ENCODE results near the gene PRR33. TPM values are rescaled to one million over a fixed set of nuclear protein-coding genes. Genes with fewer than 3 reads are reported as not detected.

Gene PRR33
- total RNA-seq, 1 donor from 2014 or later, result not detected

DNA sequence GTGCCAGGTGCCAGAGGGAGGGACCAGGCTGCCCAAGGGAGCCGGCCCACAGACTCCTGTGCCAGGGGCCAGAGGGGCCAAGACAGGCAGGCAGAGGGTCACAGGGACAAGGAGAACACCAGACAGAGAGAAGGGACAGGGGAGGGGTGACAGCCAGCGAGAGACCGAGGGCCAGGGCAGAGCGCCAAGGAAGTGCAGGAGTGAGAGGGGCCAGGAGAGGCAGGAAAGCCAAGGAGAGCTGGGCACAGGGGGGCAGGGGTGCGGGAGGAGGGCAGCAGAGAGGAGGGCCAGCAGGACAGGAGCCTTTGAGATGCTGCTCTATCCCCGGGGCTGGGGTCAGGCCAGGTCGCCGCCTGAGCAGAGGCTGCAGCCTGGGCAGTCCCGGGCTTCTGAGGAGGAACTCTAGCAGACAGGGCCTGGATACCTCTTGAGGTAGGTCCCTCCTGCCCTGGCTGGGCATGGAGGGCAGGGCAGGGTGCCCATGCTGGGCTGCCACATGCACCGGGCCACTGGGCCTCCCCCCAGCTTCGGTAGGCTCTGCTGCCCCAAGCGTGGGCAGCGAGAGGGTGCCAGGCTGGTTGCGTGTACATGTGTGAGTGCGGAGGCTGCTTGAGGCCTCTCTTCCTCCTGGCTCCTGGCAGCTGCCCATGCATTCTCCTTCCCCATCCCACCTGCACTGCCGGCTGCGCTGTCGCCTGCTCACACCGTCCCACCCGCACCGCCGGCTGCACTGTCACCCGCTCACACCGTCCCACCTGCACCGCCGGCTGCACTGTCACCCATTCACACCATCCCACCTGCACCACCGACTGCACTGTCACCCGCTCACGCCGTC lies 26.6 kb downstream of the PRR33 start:
- intact Hi-C loops (cut with micrococcal nuclease), result no loop called here

DNA sequence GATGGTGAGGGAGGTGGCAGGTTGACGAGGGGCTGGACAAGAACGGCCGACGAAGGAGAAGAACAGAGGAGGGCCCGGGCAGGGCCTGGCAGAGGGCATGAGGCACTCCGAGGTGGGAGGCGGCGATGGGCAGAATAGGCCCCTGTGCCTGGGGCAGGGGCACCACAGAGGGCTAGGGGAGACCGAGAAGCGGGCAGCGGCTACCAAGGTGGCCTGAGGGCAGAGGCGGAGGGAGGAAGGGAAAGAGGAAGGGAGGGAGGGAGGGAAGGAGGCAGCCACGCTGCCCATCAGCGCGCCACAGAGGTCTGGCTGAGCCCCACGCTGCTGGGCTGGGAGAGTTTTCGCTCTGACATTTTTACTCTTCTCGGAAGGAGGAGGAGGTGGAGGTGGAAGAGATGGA lies 27.5 kb downstream of the PRR33 start:
- intact Hi-C loops (cut with micrococcal nuclease), result no loop called here

- intact Hi-C loops (cut with micrococcal nuclease), result no loop called here
These were observed 28.1 kb downstream of the PRR33 start for GRCh38 chr11:1863352-1864216.

DNA sequence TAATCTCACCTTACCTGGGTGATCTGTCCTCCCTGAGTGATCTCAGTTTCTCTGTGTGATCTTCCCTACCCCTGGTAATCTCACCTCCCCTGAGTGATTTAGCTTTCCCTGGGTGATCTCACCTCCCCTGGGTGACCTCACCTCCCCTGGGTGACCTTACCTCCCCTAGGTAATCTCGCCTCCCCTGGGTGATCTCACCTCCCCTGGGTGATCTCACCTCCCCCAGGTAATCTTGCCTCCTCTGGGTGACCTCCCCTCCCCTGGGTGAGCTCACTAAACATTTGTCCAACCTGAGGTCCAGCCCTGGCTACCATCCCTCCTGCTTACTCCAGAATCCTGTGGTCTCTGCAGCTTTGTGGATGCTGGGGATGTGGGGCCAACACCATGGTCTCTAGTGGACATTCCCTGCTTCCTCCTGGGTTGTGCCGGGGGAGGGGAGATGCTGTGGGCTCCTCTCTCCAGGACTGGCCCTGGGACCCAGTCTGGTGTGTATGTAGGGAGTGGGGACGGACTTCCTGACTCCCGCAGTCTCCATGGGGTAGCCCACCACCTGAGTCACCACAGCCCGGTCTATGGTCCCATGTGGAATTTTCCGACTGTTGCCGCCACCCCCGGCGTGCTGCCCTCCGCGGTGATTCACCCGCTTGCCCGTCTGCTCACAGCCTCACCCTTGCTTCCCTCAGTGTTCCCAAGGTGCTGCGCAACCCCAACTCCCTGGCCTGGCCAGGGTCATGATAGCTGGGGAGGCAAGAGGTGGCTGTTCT lies 28.9 kb downstream of the PRR33 start:
- intact Hi-C loops (cut with micrococcal nuclease), result no loop called here

DNA sequence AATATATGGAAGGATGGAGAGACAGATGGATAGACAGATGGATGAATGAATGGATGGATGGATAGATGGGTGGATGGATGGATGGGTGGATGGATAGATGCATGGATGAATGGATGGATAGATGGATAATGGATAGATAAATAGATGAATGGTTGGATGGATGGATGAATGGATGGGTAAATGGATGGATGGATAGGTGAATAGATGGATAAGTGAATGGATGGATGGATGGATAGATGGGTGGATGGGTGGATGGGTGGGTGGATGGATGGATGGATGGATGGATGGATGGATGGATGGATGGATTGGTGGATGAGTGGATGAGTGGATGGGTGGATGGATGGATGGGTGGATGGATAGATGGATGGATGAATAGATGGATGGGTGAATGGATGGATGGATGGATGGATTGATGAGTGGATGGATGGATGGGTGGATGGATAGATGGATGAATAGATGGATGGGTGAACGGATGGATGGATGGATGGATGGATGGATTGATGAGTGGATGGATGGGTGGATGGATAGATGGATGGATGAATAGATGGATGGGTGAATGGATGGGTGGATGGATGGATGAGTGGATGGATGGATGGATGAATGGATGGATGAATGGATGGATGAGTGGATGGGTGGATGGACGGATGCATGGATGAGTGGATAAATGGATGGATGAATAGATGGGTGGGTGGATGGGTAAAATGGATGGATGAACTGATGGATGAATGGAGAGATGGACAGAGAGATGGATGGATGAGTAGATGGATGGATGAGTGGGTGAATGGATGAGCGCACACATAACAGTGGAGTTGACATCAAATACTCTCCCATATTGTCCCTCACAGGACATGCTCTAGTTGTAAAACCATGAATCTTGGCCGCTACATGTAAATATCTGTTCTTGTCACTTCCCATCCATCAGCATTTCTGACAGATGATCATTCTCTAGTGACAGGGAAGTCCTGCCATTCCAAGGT lies 30.0 kb downstream of the PRR33 start:
- intact Hi-C loops (cut with micrococcal nuclease), result no loop called here

GRCh38 chr11:1860108-1860507 lies 31.6 kb downstream of the PRR33 start:
- intact Hi-C loops (cut with micrococcal nuclease), result no loop called here

GRCh38 chr11:1859004-1859403 lies 32.7 kb downstream of the PRR33 start:
- intact Hi-C loops (cut with micrococcal nuclease), result loop anchor here (10.0 kb wide), 1 partner anchor 546 kb away; the partner anchor contains the start of gene TSSC4

- intact Hi-C loops (cut with micrococcal nuclease), result loop anchor here (10.0 kb wide), 1 partner anchor 546 kb away; the partner anchor contains the start of gene TSSC4
These were observed 33.1 kb downstream of the PRR33 start for GRCh38 chr11:1858576-1858975.

GRCh38 chr11:1858154-1858553 lies 33.5 kb downstream of the PRR33 start:
- intact Hi-C loops (cut with micrococcal nuclease), result loop anchor here (10.0 kb wide), 1 partner anchor 547 kb away; the partner anchor contains the start of gene TSSC4

DNA sequence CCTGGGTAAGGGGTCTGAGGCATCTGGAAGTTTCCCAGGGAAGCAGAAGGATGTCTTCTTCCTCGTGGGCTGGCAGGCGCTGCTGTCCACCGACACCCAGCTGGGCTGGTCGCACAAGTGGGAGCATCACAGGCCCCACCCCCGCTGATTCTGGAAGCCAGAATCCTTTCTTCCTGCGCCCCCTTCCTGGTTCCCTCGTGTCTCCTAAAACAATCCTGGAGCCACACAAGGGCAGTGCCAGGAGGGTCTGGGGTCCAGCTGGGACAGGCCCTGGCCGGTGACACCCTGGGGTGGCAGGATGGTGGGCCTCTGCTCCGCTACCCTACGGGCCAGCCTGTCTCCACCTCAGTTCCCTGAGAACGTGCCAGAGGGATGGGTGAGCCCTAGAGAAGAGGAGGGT lies 34.6 kb downstream of the PRR33 start:
- intact Hi-C loops (cut with micrococcal nuclease), result loop anchor here (10.0 kb wide), 1 partner anchor 548 kb away; the partner anchor contains the start of gene TSSC4

- intact Hi-C loops (cut with micrococcal nuclease), result loop anchor here (10.0 kb wide), 1 partner anchor 548 kb away; the partner anchor contains the start of gene TSSC4
These were observed 35.2 kb downstream of the PRR33 start for GRCh38 chr11:1856306-1857005.

GRCh38 chr11:1855886-1856265 lies 35.8 kb downstream of the PRR33 start:
- intact Hi-C loops (cut with micrococcal nuclease), result loop anchor here (10.0 kb wide), 1 partner anchor 549 kb away; the partner anchor contains the start of gene TSSC4

DNA sequence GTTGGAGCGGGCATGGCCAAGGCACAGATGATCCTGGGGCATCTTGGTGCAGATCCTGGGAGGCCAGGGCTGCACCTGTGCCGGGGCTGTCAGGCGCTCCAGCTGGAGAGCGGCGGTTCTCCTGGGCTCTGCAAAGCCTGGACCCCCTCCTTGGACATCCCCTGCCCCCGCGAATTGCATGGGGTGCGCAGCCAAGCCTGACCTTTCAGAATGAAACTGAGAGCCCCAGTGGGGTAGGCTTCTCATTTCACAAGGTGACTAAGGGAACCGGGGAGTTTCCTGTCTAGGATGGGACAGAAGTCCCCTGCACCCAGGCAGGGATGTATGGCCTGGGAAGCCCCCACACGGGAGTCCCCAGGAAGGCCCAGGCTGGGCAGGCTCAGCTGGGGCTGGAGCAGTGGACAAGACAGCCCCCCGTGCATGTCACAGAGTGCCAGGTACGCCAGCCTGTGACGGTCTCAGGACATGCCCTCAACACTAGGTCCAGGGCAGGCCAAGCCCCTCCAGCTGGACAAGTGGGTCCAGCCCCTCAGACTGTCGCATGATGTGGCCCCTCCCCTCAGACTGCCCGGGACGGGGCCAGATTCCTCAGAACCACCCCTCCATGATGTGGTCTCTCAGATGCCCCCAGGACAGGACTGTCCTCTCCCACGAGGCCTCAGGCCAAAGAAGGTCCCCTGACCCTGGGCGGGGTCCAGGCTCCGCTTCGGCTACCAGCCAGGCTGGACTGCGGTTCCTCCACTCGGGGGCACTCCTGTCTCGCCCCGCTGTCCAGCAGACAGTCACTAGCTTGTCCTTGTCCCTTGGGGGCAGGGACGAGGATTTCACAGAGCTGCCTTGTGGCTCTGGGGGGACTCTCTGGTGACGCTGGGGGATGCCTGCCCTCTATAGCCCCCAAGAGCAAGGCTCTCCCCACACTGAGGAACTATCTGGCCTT lies 36.5 kb downstream of the PRR33 start:
- intact Hi-C loops (cut with micrococcal nuclease), result loop anchor here (5.0 to 10.0 kb wide), 2 partner anchors 98 to 550 kb away; partner anchors contain the start of gene TSSC4

DNA sequence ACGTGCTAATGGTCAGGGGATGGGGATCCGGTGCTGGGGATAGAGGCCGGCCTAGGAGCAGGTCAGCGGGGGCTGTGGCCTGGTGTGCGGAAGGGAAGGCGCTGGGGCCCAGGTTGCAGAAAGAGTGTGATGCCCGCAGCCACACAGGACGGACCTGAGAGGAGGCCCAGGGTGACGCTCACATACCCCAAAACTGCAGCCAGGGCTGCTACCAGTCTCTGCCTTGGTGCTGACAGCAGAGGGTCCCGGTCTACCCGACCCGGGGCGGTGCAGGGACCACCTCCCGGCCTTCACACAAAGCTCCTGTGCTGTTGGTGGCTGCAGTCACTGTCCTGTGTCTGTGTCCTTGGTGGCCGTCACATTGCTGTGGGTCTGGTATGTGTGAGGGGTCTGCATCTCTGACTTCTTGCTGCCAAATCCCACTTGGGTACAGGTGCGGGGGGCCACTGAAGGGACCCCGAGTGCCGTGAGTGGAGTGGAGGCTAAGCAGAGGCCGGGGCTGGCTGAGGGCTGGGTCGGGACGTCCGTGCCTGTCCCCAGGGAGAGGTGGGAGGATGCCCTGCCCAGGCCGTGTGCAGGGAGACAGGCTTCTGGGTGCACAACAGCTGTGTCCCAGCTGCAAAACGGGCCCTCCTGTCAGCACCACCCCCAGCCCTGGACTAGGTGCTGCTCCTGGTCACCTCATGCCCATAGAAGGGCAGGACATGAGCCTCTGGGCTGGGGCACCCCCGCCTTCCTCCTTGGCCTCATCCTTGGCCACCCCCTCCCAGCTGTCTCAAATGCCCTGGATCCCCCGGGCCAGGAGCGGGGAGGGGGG lies 37.4 kb downstream of the PRR33 start:
- intact Hi-C loops (cut with micrococcal nuclease), result loop anchor here (5.0 to 10.0 kb wide), 2 partner anchors 97 to 550 kb away; partner anchors contain the start of gene TSSC4

GRCh38 chr11:1853376-1854131 lies 38.1 kb downstream of the PRR33 start:
- intact Hi-C loops (cut with micrococcal nuclease), result loop anchor here (2.0 to 10.0 kb wide), 3 partner anchors 29 to 551 kb away; partner anchors contain the start of gene TSSC4

GRCh38 chr11:1852877-1853276 lies 38.8 kb downstream of the PRR33 start, which contains the start of gene LSP1:
Gene LSP1 (plus strand): TSS chr11:1853084. CDS start chr11:1853145, 61 bp downstream.
- intact Hi-C loops (cut with micrococcal nuclease), result loop anchor here (2.0 to 10.0 kb wide), 3 partner anchors 30 to 552 kb away; partner anchors contain the start of gene TSSC4
